IMR-90 (cell line): Measurements from ENCODE around the gene KLF12. TPM values are rescaled to one million over a fixed set of nuclear protein-coding genes. Genes with fewer than 3 reads are reported as not detected.

Experiments
- ATAC-seq: fragments of 200-7000 bp; cut with Tn5 transposase; 2 replicates; pipeline ENCODE4 v1.9.1; 2020; ENCODE audit warnings: low read depth, mild to moderate bottlenecking, moderate library complexity
- BruUV-seq: library from RNA; stranded (reverse); fragments of 400-500 nt; replicated peaks from 2 replicates; lab custom pipeline; 2021; lab: Mats Ljungman, UMichigan
- CTCF ChIA-PET: fragments of 300-600 bp; formaldehyde crosslinking; extraction: SDS; loops from one replicate; lab custom pipeline; 2021; ENCODE audit warnings: antibody characterized with exemption; lab: Yijun Ruan, JAX
- POLR2A ChIA-PET: fragments of 300-600 bp; sonication (Branson Sonifier 250); formaldehyde crosslinking; loops from one replicate; lab custom pipeline; 2022; ENCODE audit warnings: antibody characterized with exemption; ENCODE audit not compliant: unreplicated experiment; lab: Charles Lee
- DNase-seq: peaks from one replicate; pipeline ENCODE4 v3.0.0; 2013
- H2AFZ ChIP-seq: replicated peaks from 2 replicates; pipeline ENCODE3; 2013; ENCODE audit warnings: low read length, mild to moderate bottlenecking; ENCODE audit not compliant: poor library complexity
- H2AK5ac ChIP-seq: 2 replicates; pipeline ENCODE4 v1.6.1; 2013; ENCODE audit warnings: low read depth, low read length, inconsistent platforms
- H2AK9ac ChIP-seq: replicated peaks from 2 replicates; pipeline ENCODE3; 2013; ENCODE audit warnings: mild to moderate bottlenecking, low read depth, low read length, moderate library complexity; ENCODE audit not compliant: poor library complexity
- H2BK120ac ChIP-seq: 2 replicates; pipeline ENCODE4 v1.6.1; 2013; ENCODE audit warnings: low read depth, low read length, inconsistent platforms
- H2BK15ac ChIP-seq: 3 replicates; pipeline ENCODE4 v1.6.1; 2013; ENCODE audit warnings: low read depth, low read length, inconsistent platforms
- H2BK20ac ChIP-seq: 2 replicates; pipeline ENCODE4 v1.6.1; 2013; ENCODE audit warnings: low read depth, mild to moderate bottlenecking, inconsistent platforms, low read length, moderate library complexity
- H2BK5ac ChIP-seq: 2 replicates; pipeline ENCODE4 v1.6.1; 2013; ENCODE audit warnings: mild to moderate bottlenecking, low read depth, low read length, inconsistent platforms; ENCODE audit not compliant: poor library complexity, severe bottlenecking
- H3K14ac ChIP-seq: replicated peaks from 2 replicates; pipeline ENCODE4 v1.6.1; 2013; ENCODE audit warnings: low read depth, low read length, inconsistent platforms
- H3K18ac ChIP-seq: 2 replicates; pipeline ENCODE4 v1.6.1; 2013; ENCODE audit warnings: low read depth, low read length, control low read depth
- H3K23ac ChIP-seq: 2 replicates; pipeline ENCODE4 v1.6.1; 2013; ENCODE audit warnings: low read depth, low read length, inconsistent platforms
- H3K27ac ChIP-seq: 2 replicates; pipeline ENCODE4 v1.5.1; 2013; ENCODE audit warnings: mild to moderate bottlenecking, control low read depth, low read length; ENCODE audit not compliant: insufficient read depth
- H3K27me3 ChIP-seq: 2 replicates; pipeline ENCODE4 v1.6.1; 2013; ENCODE audit warnings: low read length; ENCODE audit not compliant: control insufficient read depth, insufficient read depth
- H3K36me3 ChIP-seq: 2 replicates; pipeline ENCODE4 v1.6.1; 2013; ENCODE audit warnings: low read length, mixed read lengths; ENCODE audit not compliant: control insufficient read depth, insufficient read depth
- H3K4ac ChIP-seq: 2 replicates; pipeline ENCODE4 v1.6.1; 2013; ENCODE audit warnings: low read depth, low read length, inconsistent platforms
- H3K4me1 ChIP-seq: 2 replicates; pipeline ENCODE4 v1.6.1; 2013; ENCODE audit warnings: low read length, mixed read lengths; ENCODE audit not compliant: control insufficient read depth, insufficient read depth
- H3K4me2 ChIP-seq: 2 replicates; pipeline ENCODE4 v1.6.1; 2013; ENCODE audit warnings: low read depth, mild to moderate bottlenecking, control low read depth, low read length, moderate library complexity
- H3K4me3 ChIP-seq: 2 replicates; pipeline ENCODE4 v1.5.1; 2013; ENCODE audit warnings: low read depth, mild to moderate bottlenecking, control low read depth, low read length, moderate library complexity; ENCODE audit not compliant: insufficient read depth
- H3K56ac ChIP-seq: 2 replicates; pipeline ENCODE4 v1.6.1; 2013; ENCODE audit warnings: low read length, inconsistent platforms; ENCODE audit not compliant: insufficient read depth; ENCODE audit errors: extremely low read depth
- H3K79me1 ChIP-seq, 2 experiments: 2 replicates each; pipeline ENCODE4 v1.6.1; 2013; ENCODE audit warnings: low read length in 2 of 2, inconsistent platforms in 1 of 2, low read depth in 1 of 2
- H3K9ac ChIP-seq: 2 replicates; pipeline ENCODE4 v1.6.1; 2013; ENCODE audit warnings: low read depth, low read length, control low read depth
- H3K9me1 ChIP-seq: 2 replicates; pipeline ENCODE4 v1.6.1; 2013; ENCODE audit warnings: low read length, inconsistent platforms; ENCODE audit not compliant: insufficient read depth
- H3K9me3 ChIP-seq: 2 replicates; pipeline ENCODE4 v1.6.1; 2013; ENCODE audit warnings: low read length; ENCODE audit not compliant: control insufficient read depth, insufficient read depth
- H4K20me1 ChIP-seq: 2 replicates; pipeline ENCODE4 v1.6.1; 2013; ENCODE audit warnings: low read length, inconsistent platforms; ENCODE audit not compliant: insufficient read depth
- H4K5ac ChIP-seq: 2 replicates; pipeline ENCODE4 v1.6.1; 2013; ENCODE audit warnings: mild to moderate bottlenecking, low read depth, low read length, control low read depth
- H4K8ac ChIP-seq, 2 experiments: 2 replicates each; pipeline ENCODE4 v1.6.1; 2013; ENCODE audit warnings: low read depth in 2 of 2, low read length in 2 of 2, control low read depth in 1 of 2, inconsistent platforms in 1 of 2
- H4K91ac ChIP-seq: 2 replicates; pipeline ENCODE4 v1.6.1; 2013; ENCODE audit warnings: low read depth, low read length, inconsistent platforms; ENCODE audit not compliant: insufficient read depth
- BHLHE40 ChIP-seq: fragments of 150-350 bp; IDR thresholded peaks from 2 replicates; pipeline ENCODE4 v1.6.1; 2016; ENCODE audit warnings: mild to moderate bottlenecking, low read depth, low read length
- CEBPB ChIP-seq: IDR thresholded peaks from 2 replicates; pipeline ENCODE4 v1.6.1; 2012; ENCODE audit warnings: low read depth, low read length, improper control_type of control experiment
- CHD1 ChIP-seq: IDR thresholded peaks from 2 replicates; pipeline ENCODE4 v1.6.1; 2012; ENCODE audit warnings: low read depth, low read length, improper control_type of control experiment
- ELK1 ChIP-seq: fragments of 150-350 bp; IDR thresholded peaks from 2 replicates; pipeline ENCODE4 v1.6.1; 2016; ENCODE audit warnings: low read depth, mild to moderate bottlenecking, low read length, moderate library complexity, borderline replicate concordance
- MAFK ChIP-seq: IDR thresholded peaks from 2 replicates; pipeline ENCODE4 v1.6.1; 2012; ENCODE audit warnings: low read depth, low read length, improper control_type of control experiment
- MXI1 ChIP-seq: IDR thresholded peaks from 2 replicates; pipeline ENCODE4 v1.6.1; 2012; ENCODE audit warnings: low read depth, mild to moderate bottlenecking, low read length, moderate library complexity, borderline replicate concordance
- NFE2L2 ChIP-seq: fragments of 150-350 bp; IDR thresholded peaks from 2 replicates; pipeline ENCODE4 v1.6.1; 2016; ENCODE audit warnings: low read depth, mild to moderate bottlenecking, low read length
- POLR2A ChIP-seq: IDR thresholded peaks from 2 replicates; pipeline ENCODE4 v1.6.1; 2012; ENCODE audit warnings: mild to moderate bottlenecking, low read depth, low read length
- RAD21 ChIP-seq: IDR thresholded peaks from 2 replicates; pipeline ENCODE4 v1.6.1; 2012; ENCODE audit warnings: low read length, improper control_type of control experiment
- RCOR1 ChIP-seq: IDR thresholded peaks from 2 replicates; pipeline ENCODE4 v1.6.1; 2012; ENCODE audit warnings: mild to moderate bottlenecking, low read length, improper control_type of control experiment; ENCODE audit not compliant: insufficient replicate concordance
- RFX5 ChIP-seq: IDR thresholded peaks from 2 replicates; pipeline ENCODE4 v1.8.0; 2012; ENCODE audit warnings: low read depth, mild to moderate bottlenecking, low read length, moderate library complexity
- WGBS, 2 experiments: methylation state at CpG; one replicate each; pipeline versions ENCODE4 v1.1.5 to v1.1.7; 2013; ENCODE audit warnings: missing lambda C conversion rate in 2 of 2; ENCODE audit not compliant: insufficient read length in 1 of 2; ENCODE audit errors: extremely low coverage in 2 of 2; 5-methylcytosine and 5-hydroxymethylcytosine counted together
- dilution Hi-C: fragments of 300-500 bp; cut with HindIII; formaldehyde crosslinking; loops from one replicate; pipeline ENCODE4 v1.14.3; 2018; ENCODE audit warnings: low sequenced_read_pairs; ENCODE audit not compliant: unreplicated experiment
- in situ Hi-C: fragments of 300-500 bp; cut with MboI; formaldehyde crosslinking; loops from 3 replicates; pipeline ENCODE4 v1.14.3; 2019; ENCODE audit warnings: low sequenced_read_pairs, inconsistent platforms, mixed read lengths
- intact Hi-C: fragments of 100-400 bp; cut with micrococcal nuclease; formaldehyde crosslinking; loops from 2 replicates; pipeline ENCODE4 v1.10.0; 2022
- polyA plus RNA-seq, 3 experiments: library from polyadenylated mRNA; depleted of rRNA; stranded (reverse); fragments of >200 nt; gene quantifications; 2 replicates each; pipeline ENCODE4 v1.2.3, GENCODE V29; 2012; ENCODE audit warnings: low replicate concordance in 1 of 3
- total RNA-seq: library from RNA; depleted of rRNA; stranded (reverse); fragments of >200 nt; gene quantifications from 2 replicates; pipeline ENCODE4 v1.2.3, GENCODE V29; 2012
- TF ChIP-seq, protein P1 (sequence below): fragments of 150-350 bp; IDR thresholded peaks from 2 replicates; pipeline ENCODE4 v1.6.1; 2017; ENCODE audit warnings: mild to moderate bottlenecking, antibody characterized with exemption, low read length, low read depth

The KLF12 gene
- total and polyA plus RNA-seq, 2 of the 4 experiments (the other 2 are of a cell fraction), result 8.8 to 44.8 TPM

- Histone ChIP-seq H3K14ac (no peak overlapping the region), H4K8ac (no peak overlapping the region), H3K4me2 (no peak overlapping the region), H3K18ac (no peak overlapping the region), H3K23ac (no peak overlapping the region), H3K36me3 (no peaks in the 10 kb centered on the region), H2AK9ac (no peak overlapping the region), H3K4me1 (peaks cover 4% of the 10 kb centered on the region; the same call in 1 of the 2 replicates), H2BK15ac (no peak overlapping the region), H4K20me1 (peaks cover 28% of the 10 kb centered on the region; the same call in 1 of the 2 replicates), H2AFZ (no peak overlapping the region), H3K79me1 (peaks cover 24 to 60% of the 10 kb centered on the region in 2 experiments), H2AK5ac (no peak overlapping the region), H3K27ac (no peak overlapping the region), H2BK5ac (no peak overlapping the region), H2BK20ac (no peak overlapping the region), H3K56ac (no peak overlapping the region), H4K91ac (no peak overlapping the region), H2BK120ac (no peak overlapping the region), H3K4ac (no peak overlapping the region), H4K5ac (no peak overlapping the region), H3K4me3 (no peak overlapping the region), H3K9me3 (no peaks in the 10 kb centered on the region), H3K9me1 (peaks cover 4% of the 10 kb centered on the region), H3K9ac (no peak overlapping the region), H3K27me3 (no peaks in the 10 kb centered on the region)
- in situ Hi-C loops, result no loop called here
- ChIA-PET CTCF (interaction anchor here (0.6 kb wide), 1 partner anchor 256 kb away, joined by 3 read pairs; no protein-coding TSS in a partner anchor), POLR2A (no interaction called here)
- DNase-seq, result no peak
- dilution Hi-C loops, result no loop called here
- intact Hi-C loops, result loop anchor here (5.0 kb wide), 1 partner anchor 36 kb away; no protein-coding TSS in a partner anchor
- TF ChIP-seq CHD1, result no peak
- TF ChIP-seq CEBPB, result no peak
- no peak for TF ChIP-seq MXI1
- TF ChIP-seq MAFK, result no peak
- no peak for TF ChIP-seq RCOR1
- TF ChIP-seq RFX5, result no peak
- TF ChIP-seq RAD21, result no peak
- no peak for TF ChIP-seq POLR2A
- no peak for TF ChIP-seq NFE2L2
- TF ChIP-seq, protein P1, sequence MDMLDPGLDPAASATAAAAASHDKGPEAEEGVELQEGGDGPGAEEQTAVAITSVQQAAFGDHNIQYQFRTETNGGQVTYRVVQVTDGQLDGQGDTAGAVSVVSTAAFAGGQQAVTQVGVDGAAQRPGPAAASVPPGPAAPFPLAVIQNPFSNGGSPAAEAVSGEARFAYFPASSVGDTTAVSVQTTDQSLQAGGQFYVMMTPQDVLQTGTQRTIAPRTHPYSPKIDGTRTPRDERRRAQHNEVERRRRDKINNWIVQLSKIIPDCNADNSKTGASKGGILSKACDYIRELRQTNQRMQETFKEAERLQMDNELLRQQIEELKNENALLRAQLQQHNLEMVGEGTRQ, result no peak
- TF ChIP-seq ELK1, result no peak
- no peak for TF ChIP-seq BHLHE40
- ATAC-seq, result no peak
- BruUV-seq, result no TSS peak
- WGBS, 2 experiments, result no CpG with 5 or more reads among the region's 4 CpGs
These were observed 43.2 kb downstream of the KLF12 start for GRCh38 chr13:74090869-74091605.
